Endothelial cell of umbilical vein (primary cell): ENCODE data around the gene ECE2.

Source experiments
- CTCF ChIP-seq, 2 donors: IDR thresholded peaks; 1 replicate in 1 of 2; 2 replicates in 1 of 2; pipeline ENCODE4 v1.5.1; 2011; ENCODE audit warnings: low read length in 2 of 2, mild to moderate bottlenecking in 2 of 2, moderate library complexity in 2 of 2, control low read depth in 1 of 2, inconsistent platforms in 1 of 2, low read depth in 1 of 2; ENCODE audit not compliant: insufficient read depth in 1 of 2; ENCODE audit errors: extremely low read depth in 1 of 2
- JUN ChIP-seq: IDR thresholded peaks from 2 replicates; pipeline ENCODE4 v1.6.1; 2011; ENCODE audit warnings: borderline replicate concordance, low read depth; ENCODE audit not compliant: insufficient read length, insufficient read depth
- POLR2A ChIP-seq: IDR thresholded peaks from 2 replicates; pipeline ENCODE4 v1.6.1; 2012; ENCODE audit warnings: low read depth, mild to moderate bottlenecking, control low read depth, low read length

GRCh38 chr3:184317201-184317600 is 41.4 kb downstream of the ECE2 start:
- no peak for TF ChIP-seq CTCF (IDR thresholded peaks at IDR 0.05; ENCODE audit: extremely low read depth in 1 of 2, insufficient read depth in 1 of 2, low read depth in 1 of 2, low read length in 2 of 2)
- TF ChIP-seq POLR2A, result peak; percentile 18
- TF ChIP-seq JUN, result no peak
